ENCODE measurements around the gene CFAP99. TPM values are rescaled to one million over a fixed set of nuclear protein-coding genes. Genes with fewer than 3 reads are reported as not detected.

Gene CFAP99
- total RNA-seq, 1 experiment from 2014 or later = 0.33 TPM

- CTCF ChIA-PET = no interaction called here
- no TSS peak for BruUV-seq (replicated peaks)
Measured at GRCh38 chr4:2396781-2397368, 21.9 kb upstream of the CFAP99 start.

GRCh38 chr4:2397596-2398379 is 21.0 kb upstream of the CFAP99 start:
- H3K4me3 ChIP-seq (ENCODE audit: low read depth in 2 of 2, low read length in 2 of 2) = no peak overlapping the region
- ATAC-seq (no peak), DNase-seq (ENCODE audit: low read depth, low spot score) (no peak)
- in situ Hi-C loops (cut with HindIII; ENCODE audit: low pct_unique_long_range_greater_than_20kb, low sequenced_read_pairs) (no loop called here), intact Hi-C loops (cut with micrococcal nuclease; ENCODE audit: unreplicated experiment) (no loop called here)
- H3K36me3 ChIP-seq (ENCODE audit: control insufficient read depth, insufficient read depth, low read length) = no peaks in the 10 kb centered on the region
- H3K27ac ChIP-seq (ENCODE audit: low read length) = no peak overlapping the region
- no TSS peak for BruUV-seq (replicated peaks)
- no peaks in the 10 kb centered on the region for H3K27me3 ChIP-seq (ENCODE audit: control insufficient read depth, insufficient read depth, low read length)
- CTCF ChIA-PET = no interaction called here
- peaks cover 7% of the 10 kb centered on the region for H3K4me1 ChIP-seq (ENCODE audit: control insufficient read depth, insufficient read depth, low read length)
- no peaks in the 10 kb centered on the region for H3K9me3 ChIP-seq (ENCODE audit: control insufficient read depth, insufficient read depth, low read depth, low read length)
- TF ChIP-seq POLR2AphosphoS5 (IDR thresholded peaks at IDR 0.05; ENCODE audit: low read depth, low read length) (no peak), REST (IDR thresholded peaks at IDR 0.05; ENCODE audit: insufficient read depth in 1 of 2, low read depth in 2 of 2, low read length in 1 of 2) (no peak)
- POLR2A ChIA-PET = no interaction called here

More at GRCh38 chr4:2396781-2397368, 21.9 kb upstream of the CFAP99 start:
- intact Hi-C loops (cut with micrococcal nuclease; ENCODE audit: unreplicated experiment) (no loop called here), in situ Hi-C loops (cut with HindIII; ENCODE audit: low pct_unique_long_range_greater_than_20kb, low sequenced_read_pairs) (no loop called here)
- TF ChIP-seq CTCF (IDR thresholded peaks at IDR 0.05) (no peak), TCF7L2 (IDR thresholded peaks at IDR 0.05; ENCODE audit: low read depth, low read length) (no peak), REST (IDR thresholded peaks at IDR 0.05; ENCODE audit: insufficient read depth in 1 of 2, low read depth in 2 of 2, low read length in 1 of 2) (no peak), SIN3A (IDR thresholded peaks at IDR 0.05; ENCODE audit: borderline replicate concordance, insufficient read depth, low read depth, low read length) (no peak), POLR2AphosphoS5 (IDR thresholded peaks at IDR 0.05; ENCODE audit: low read depth, low read length) (no peak)
- H3K27me3 ChIP-seq (ENCODE audit: control insufficient read depth, insufficient read depth, low read length) = no peaks in the 10 kb centered on the region
- no peaks in the 10 kb centered on the region for H3K9me3 ChIP-seq (ENCODE audit: control insufficient read depth, insufficient read depth, low read depth, low read length)
- 0 out of 2 replicates have a peak, but pooled peaks cover 2% of the 10 kb centered on the region for H3K4me1 ChIP-seq (ENCODE audit: control insufficient read depth, insufficient read depth, low read length)
- H3K4me3 ChIP-seq (ENCODE audit: low read depth in 2 of 2, low read length in 2 of 2) = no peak overlapping the region
- no peak overlapping the region for H3K27ac ChIP-seq (ENCODE audit: low read length)
- no peak for DNase-seq (ENCODE audit: low read depth, low spot score)
- no peaks in the 10 kb centered on the region for H3K36me3 ChIP-seq (ENCODE audit: control insufficient read depth, insufficient read depth, low read length)
- ATAC-seq = no peak
- POLR2A ChIA-PET = no interaction called here

All from Panc1 (cell line).